RKO (cell line): ENCODE measurements around the gene PPARA.
"Not testable (repeated sequence)": the region's sequence is repeated elsewhere in the genome, so short reads cannot be mapped to it uniquely, and the experiment has no call there.

Experiments used
- DNase-seq: peaks from one replicate; pipeline ENCODE4 v3.0.0-alpha.2; 2016; ENCODE audit warnings: low spot score

Gene PPARA

GRCh38 chr22:46127556-46127955, 22.8 kb upstream of the PPARA start:
- no peak for DNase-seq

- no peak for DNase-seq
These were observed 21.7 kb upstream of the PPARA start for GRCh38 chr22:46128606-46129005.

GRCh38 chr22:46129390-46130041, 20.8 kb upstream of the PPARA start:
- DNase-seq, result no peak

GRCh38 chr22:46131151-46131587, 19.2 kb upstream of the PPARA start:
- no peak for DNase-seq

- not testable (repeated sequence) for DNase-seq
These were observed 18.0 kb upstream of the PPARA start for GRCh38 chr22:46132193-46132829.

GRCh38 chr22:46132830-46133587, 17.3 kb upstream of the PPARA start:
- no peak for DNase-seq

GRCh38 chr22:46133588-46133855, 16.8 kb upstream of the PPARA start:
- no peak for DNase-seq

- DNase-seq, result no peak
These were observed 16.1 kb upstream of the PPARA start for GRCh38 chr22:46134111-46134705.

- no peak for DNase-seq
These were observed 14.5 kb upstream of the PPARA start for GRCh38 chr22:46135611-46136485.

GRCh38 chr22:46136486-46137217, 13.7 kb upstream of the PPARA start:
- DNase-seq, result no peak

GRCh38 chr22:46137218-46137766, 13.0 kb upstream of the PPARA start:
- no peak for DNase-seq

- no peak for DNase-seq
These were observed 12.1 kb upstream of the PPARA start for GRCh38 chr22:46138058-46138797.

GRCh38 chr22:46139417-46139816, 10.9 kb upstream of the PPARA start:
- not testable (repeated sequence) for DNase-seq

- no peak for DNase-seq
These were observed 10.4 kb upstream of the PPARA start for GRCh38 chr22:46139895-46140350.

GRCh38 chr22:46140989-46141928, 9.1 kb upstream of the PPARA start:
- DNase-seq, result no peak

- DNase-seq, result no peak
These were observed 7.5 kb upstream of the PPARA start for GRCh38 chr22:46142548-46143490.

- DNase-seq, result no peak
These were observed 6.7 kb upstream of the PPARA start for GRCh38 chr22:46143491-46144147.
